ENCODE data around the gene ADARB2.

DNA sequence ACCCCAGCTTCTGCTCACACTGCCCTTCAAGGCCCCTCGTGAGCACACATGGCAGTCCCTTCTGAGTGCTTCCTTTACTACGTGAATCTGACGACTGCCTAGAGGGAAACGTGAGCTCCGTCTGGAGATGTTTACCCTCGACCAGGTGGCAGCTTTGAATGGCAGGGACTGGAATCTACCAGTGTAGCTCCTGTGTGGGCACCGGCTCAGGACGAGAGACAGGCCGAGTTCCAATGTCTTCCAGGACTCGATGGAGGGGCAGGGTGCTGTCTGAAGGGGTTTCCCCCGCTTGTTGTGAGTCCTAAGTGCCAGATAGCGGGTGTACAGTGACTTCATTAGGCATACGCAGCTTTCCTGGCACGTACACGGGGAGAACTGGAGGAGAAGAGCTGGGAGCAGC, 229.9 kb downstream of the ADARB2 start:
- TF ChIP-seq EZH2 (IDR thresholded peaks at IDR 0.05; ENCODE audit: insufficient read depth, poor library complexity, severe bottlenecking) (no peak), EZH2phosphoT487 (IDR thresholded peaks at IDR 0.05; ENCODE audit: insufficient read depth, low read depth) (no peak)
